ENCODE measurements around the gene ARHGEF4. TPM values are rescaled to one million over a fixed set of nuclear protein-coding genes. Genes with fewer than 3 reads are reported as not detected.

The ARHGEF4 gene
- total and polyA plus RNA-seq, 2 donors from 2014 or later = 0.90 to 0.94 TPM

DNA sequence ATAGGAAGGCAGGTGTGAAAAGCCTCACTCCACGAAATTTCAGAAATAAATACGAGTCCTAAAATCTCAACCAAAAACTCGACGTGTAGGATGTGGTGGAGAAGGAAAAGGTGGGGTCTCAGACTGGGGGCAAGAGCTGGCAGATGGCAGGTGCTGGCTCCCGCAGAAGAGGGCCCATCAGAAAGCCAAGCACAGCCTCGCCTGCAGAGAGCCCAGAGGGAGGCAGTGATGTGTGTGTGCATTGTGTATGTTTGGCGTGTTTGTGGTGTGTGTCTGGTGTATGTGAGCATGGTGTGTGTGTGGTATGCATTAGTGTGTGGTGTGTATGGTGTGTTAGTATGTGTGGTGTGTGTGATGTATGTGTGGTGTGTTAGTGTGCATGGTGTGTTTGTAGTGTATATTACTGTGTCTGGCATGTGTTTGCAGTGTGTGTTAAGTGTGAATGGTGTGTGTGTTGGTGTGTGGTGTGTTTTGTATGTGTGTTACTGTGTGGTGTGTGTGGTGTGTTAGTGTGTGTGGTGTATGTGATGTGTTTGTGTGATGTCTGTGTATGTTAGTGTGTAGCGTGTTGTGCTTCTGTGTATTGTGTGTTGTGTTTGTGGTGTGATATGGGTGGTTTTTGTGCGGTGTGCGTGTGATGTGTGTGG is 140.0 kb downstream of the ARHGEF4 start:
- peaks cover 0 to 3% (median 0%) of the 10 kb centered on the region in 3 donors for H3K36me3 ChIP-seq (ENCODE audit: control insufficient read depth in 2 of 3, insufficient read depth in 3 of 3, low read length in 3 of 3)
- peaks cover 0 to 5% (median 4%) of the 10 kb centered on the region in 3 donors for H3K9me3 ChIP-seq (ENCODE audit: control insufficient read depth in 2 of 3, insufficient read depth in 1 of 3, low read length in 3 of 3)
- no peaks in the 10 kb centered on the region for H3K4me1 ChIP-seq (ENCODE audit: control insufficient read depth in 2 of 3, insufficient read depth in 2 of 3, low read depth in 1 of 3, low read length in 3 of 3)
- DNase-seq (no peak), FAIRE-seq (no peak)
- TF ChIP-seq, protein P1, sequence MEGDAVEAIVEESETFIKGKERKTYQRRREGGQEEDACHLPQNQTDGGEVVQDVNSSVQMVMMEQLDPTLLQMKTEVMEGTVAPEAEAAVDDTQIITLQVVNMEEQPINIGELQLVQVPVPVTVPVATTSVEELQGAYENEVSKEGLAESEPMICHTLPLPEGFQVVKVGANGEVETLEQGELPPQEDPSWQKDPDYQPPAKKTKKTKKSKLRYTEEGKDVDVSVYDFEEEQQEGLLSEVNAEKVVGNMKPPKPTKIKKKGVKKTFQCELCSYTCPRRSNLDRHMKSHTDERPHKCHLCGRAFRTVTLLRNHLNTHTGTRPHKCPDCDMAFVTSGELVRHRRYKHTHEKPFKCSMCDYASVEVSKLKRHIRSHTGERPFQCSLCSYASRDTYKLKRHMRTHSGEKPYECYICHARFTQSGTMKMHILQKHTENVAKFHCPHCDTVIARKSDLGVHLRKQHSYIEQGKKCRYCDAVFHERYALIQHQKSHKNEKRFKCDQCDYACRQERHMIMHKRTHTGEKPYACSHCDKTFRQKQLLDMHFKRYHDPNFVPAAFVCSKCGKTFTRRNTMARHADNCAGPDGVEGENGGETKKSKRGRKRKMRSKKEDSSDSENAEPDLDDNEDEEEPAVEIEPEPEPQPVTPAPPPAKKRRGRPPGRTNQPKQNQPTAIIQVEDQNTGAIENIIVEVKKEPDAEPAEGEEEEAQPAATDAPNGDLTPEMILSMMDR (IDR thresholded peaks at IDR 0.05; ENCODE audit: borderline replicate concordance, extremely low read depth, insufficient read depth) = no peak
- no peak overlapping the region for H3K9ac ChIP-seq (ENCODE audit: low read length in 3 of 3)
- no peak overlapping the region for H3K4me3 ChIP-seq (ENCODE audit: low read length in 3 of 3)
- intact Hi-C loops (cut with DNase I) = no loop called here
- H3K27ac ChIP-seq (ENCODE audit: low read depth in 2 of 2, low read length in 2 of 2) = no peak overlapping the region
- H3K27me3 ChIP-seq (ENCODE audit: control insufficient read depth, insufficient read depth, low read length) = no peaks in the 10 kb centered on the region

DNA sequence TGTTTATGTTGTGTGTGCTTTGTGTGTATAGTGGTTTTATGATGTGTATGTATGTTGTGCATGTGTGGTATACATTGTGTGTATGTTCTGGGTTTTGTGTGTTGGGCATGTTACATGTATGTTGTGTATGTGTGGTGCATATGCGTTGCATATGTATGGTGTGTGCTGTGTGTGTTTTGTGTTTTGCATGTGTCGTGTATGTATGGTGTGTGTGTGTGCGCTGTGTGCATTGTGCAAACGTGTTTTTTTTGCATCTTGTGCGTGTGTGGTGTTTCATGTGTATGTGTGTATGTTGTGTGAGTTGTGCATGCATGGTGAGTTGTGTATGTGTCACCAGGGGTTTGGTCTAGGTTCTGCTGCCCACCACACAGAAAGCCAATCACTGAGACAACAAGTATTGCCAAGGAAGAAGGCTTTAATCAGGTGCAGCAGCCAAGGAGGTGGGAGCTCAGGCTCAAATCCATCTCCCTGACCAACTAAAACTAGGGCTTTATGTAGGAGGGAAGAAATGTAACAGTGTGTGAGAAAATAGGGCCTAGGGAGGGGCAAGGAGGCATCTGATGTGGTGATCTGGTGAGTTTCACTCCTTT is 140.8 kb downstream of the ARHGEF4 start:
- H3K9ac ChIP-seq (ENCODE audit: low read length in 3 of 3) = no peak overlapping the region
- intact Hi-C loops (cut with DNase I) = no loop called here
- H3K36me3 ChIP-seq (ENCODE audit: control insufficient read depth in 2 of 3, insufficient read depth in 3 of 3, low read length in 3 of 3) = peaks cover 0 to 3% (median 0%) of the 10 kb centered on the region in 3 donors
- no peaks in the 10 kb centered on the region for H3K27me3 ChIP-seq (ENCODE audit: control insufficient read depth, insufficient read depth, low read length)
- TF ChIP-seq, protein P1 (IDR thresholded peaks at IDR 0.05; ENCODE audit: borderline replicate concordance, extremely low read depth, insufficient read depth) = no peak
- DNase-seq = no peak
- H3K4me3 ChIP-seq (ENCODE audit: low read length in 3 of 3) = no peak overlapping the region
- no peak for FAIRE-seq
- H3K9me3 ChIP-seq (ENCODE audit: control insufficient read depth in 2 of 3, insufficient read depth in 1 of 3, low read length in 3 of 3) = peaks cover 0 to 5% (median 4%) of the 10 kb centered on the region in 3 donors
- no peak overlapping the region for H3K27ac ChIP-seq (ENCODE audit: low read depth in 2 of 2, low read length in 2 of 2)
- H3K4me1 ChIP-seq (ENCODE audit: control insufficient read depth in 2 of 3, insufficient read depth in 2 of 3, low read depth in 1 of 3, low read length in 3 of 3) = no peaks in the 10 kb centered on the region

DNA sequence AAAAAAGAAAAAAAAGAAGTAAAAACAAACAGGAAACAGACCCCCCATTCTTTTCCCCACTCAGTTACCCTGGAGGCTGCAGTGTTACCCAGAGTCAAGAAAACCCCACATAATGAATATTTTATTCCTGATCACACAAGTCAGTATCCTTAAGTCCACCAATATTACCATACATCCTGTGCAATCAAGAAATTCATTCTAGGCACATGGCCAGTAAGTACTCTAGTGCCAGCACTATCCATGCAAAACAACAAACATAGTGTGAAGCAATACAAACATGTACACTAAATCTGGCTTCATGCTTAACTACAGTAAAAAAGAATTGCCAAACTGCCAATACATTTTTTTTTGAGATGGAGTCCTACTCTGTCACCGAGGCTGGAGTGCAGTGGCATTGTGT is 145.0 kb downstream of the ARHGEF4 start:
- no peak for FAIRE-seq
- peaks cover 0 to 5% (median 4%) of the 10 kb centered on the region in 3 donors for H3K9me3 ChIP-seq (ENCODE audit: control insufficient read depth in 2 of 3, insufficient read depth in 1 of 3, low read length in 3 of 3)
- intact Hi-C loops (cut with DNase I) = no loop called here

More for the DNA sequence above, 145.0 kb downstream of the ARHGEF4 start:
- TF ChIP-seq, protein P1 (IDR thresholded peaks at IDR 0.05; ENCODE audit: borderline replicate concordance, extremely low read depth, insufficient read depth) = no peak
- H3K4me1 ChIP-seq (ENCODE audit: control insufficient read depth in 2 of 3, insufficient read depth in 2 of 3, low read depth in 1 of 3, low read length in 3 of 3) = peaks cover 0 to 2% (median 0%) of the 10 kb centered on the region in 3 donors
- no peak overlapping the region for H3K27ac ChIP-seq (ENCODE audit: low read depth in 2 of 2, low read length in 2 of 2)
- DNase-seq = no peak
- no peak overlapping the region for H3K4me3 ChIP-seq (ENCODE audit: low read length in 3 of 3)
- H3K9ac ChIP-seq (ENCODE audit: low read length in 3 of 3) = no peak overlapping the region
- H3K27me3 ChIP-seq (ENCODE audit: control insufficient read depth, insufficient read depth, low read length) = no peaks in the 10 kb centered on the region
- peaks cover 0 to 2% (median 0%) of the 10 kb centered on the region in 3 donors for H3K36me3 ChIP-seq (ENCODE audit: control insufficient read depth in 2 of 3, insufficient read depth in 3 of 3, low read length in 3 of 3)

All from kidney (tissue), 14 donors.